T-helper 1 cell treated with Interleukin-12 subunit alpha and Interleukin-12 subunit beta and Interleukin-4 antibody, amounts not matched to agents 30 μg/mL and 1 μg/mL, for 36 hours (primary cell): ENCODE results near the gene NTN1.
"Not testable (repeated sequence)": the region's sequence is repeated elsewhere in the genome, so short reads cannot be mapped to it uniquely, and the experiment has no call there.

Source experiments
- H3K27ac Mint-ChIP-seq: one replicate; pipeline ENCODE4 v1.8.0; 2021; ENCODE audit warnings: mild to moderate bottlenecking, mixed read lengths
- H3K27me3 Mint-ChIP-seq: one replicate; pipeline ENCODE4 v1.8.0; 2021; ENCODE audit warnings: low read depth, mixed read lengths
- H3K36me3 Mint-ChIP-seq: one replicate; pipeline ENCODE4 v1.8.0; 2021; ENCODE audit warnings: low read depth, mixed read lengths
- H3K4me1 Mint-ChIP-seq: one replicate; pipeline ENCODE4 v1.8.0; 2021; ENCODE audit warnings: low read depth, mixed read lengths
- H3K4me3 Mint-ChIP-seq: one replicate; pipeline ENCODE4 v1.8.0; 2021; ENCODE audit warnings: mild to moderate bottlenecking, moderate library complexity, mixed read lengths
- H3K9me3 Mint-ChIP-seq: one replicate; pipeline ENCODE4 v1.8.0; 2021; ENCODE audit warnings: mixed read lengths

NTN1 gene

DNA sequence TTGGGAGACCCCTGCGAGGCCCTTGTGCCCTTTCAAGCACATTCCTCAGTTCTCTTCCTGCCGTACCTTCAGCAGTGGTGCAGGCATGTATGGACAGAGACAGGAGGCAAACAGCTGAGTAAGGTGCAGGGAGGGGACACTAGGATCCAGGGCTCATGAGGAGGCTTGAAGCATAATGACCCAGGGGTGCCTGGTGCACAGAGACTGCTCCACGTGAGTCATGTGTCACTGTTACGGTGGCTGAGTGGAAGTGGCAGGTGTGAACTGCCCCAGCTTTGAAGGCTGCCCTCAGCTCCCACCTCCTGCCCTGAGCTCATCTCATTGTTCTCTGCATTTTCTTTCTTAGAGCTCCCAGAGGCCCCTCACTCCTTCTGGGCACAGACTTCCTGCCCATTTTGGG, 124.8 kb downstream of the NTN1 start:
- H3K4me1 Mint-ChIP-seq, result no peaks in the 10 kb centered on the region
- H3K4me3 Mint-ChIP-seq, result no peak overlapping the region
- no peaks in the 10 kb centered on the region for H3K27me3 Mint-ChIP-seq
- no peaks in the 10 kb centered on the region for H3K9me3 Mint-ChIP-seq
- H3K36me3 Mint-ChIP-seq, result no peaks in the 10 kb centered on the region
- H3K27ac Mint-ChIP-seq, result no peak overlapping the region

- no peaks in the 10 kb centered on the region for H3K9me3 Mint-ChIP-seq
- no peak overlapping the region for H3K27ac Mint-ChIP-seq
- H3K27me3 Mint-ChIP-seq, result no peaks in the 10 kb centered on the region
- H3K36me3 Mint-ChIP-seq, result no peaks in the 10 kb centered on the region
- H3K4me3 Mint-ChIP-seq, result no peak overlapping the region
- H3K4me1 Mint-ChIP-seq, result no peaks in the 10 kb centered on the region
Measured at GRCh38 chr17:9148905-9149525, 127.7 kb downstream of the NTN1 start.

DNA sequence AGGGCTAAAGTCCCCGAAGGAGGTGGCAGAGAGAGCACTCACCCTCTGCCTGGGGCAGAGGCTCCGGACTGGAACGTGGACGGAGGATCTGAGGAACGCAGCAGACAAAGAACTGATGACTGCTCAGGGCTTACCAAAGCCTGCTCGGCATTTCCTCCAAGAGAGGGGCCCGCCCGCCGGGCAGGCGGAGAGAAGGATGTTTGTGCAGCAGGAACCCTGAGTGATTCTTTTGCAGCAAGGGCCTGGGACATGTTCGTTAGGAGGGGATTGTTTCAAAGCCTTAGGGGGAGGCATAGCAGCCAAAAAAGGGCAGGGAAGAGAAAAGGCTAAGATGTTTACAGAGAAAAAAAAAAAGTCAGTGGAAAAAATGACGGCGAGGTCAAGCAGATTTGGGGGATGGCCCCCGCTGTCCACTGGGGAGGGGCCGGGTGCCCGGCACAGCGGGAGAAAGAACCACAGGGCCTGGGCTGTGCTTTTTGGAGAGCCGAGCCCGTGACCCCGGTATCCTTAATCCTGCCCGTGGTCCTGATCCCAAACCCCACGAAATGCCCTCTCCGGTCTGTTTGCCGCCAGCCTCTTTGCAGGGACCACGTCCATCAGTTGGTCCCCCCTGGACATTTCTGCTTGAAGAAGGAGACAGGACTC, 129.3 kb downstream of the NTN1 start:
- no peaks in the 10 kb centered on the region for H3K27me3 Mint-ChIP-seq
- no peaks in the 10 kb centered on the region for H3K9me3 Mint-ChIP-seq
- no peaks in the 10 kb centered on the region for H3K4me1 Mint-ChIP-seq
- H3K36me3 Mint-ChIP-seq, result no peaks in the 10 kb centered on the region
- H3K4me3 Mint-ChIP-seq, result no peak overlapping the region
- no peak overlapping the region for H3K27ac Mint-ChIP-seq

- H3K36me3 Mint-ChIP-seq, result no peaks in the 10 kb centered on the region
- H3K4me1 Mint-ChIP-seq, result no peaks in the 10 kb centered on the region
- no peaks in the 10 kb centered on the region for H3K27me3 Mint-ChIP-seq
- no peak overlapping the region for H3K27ac Mint-ChIP-seq
- H3K4me3 Mint-ChIP-seq, result no peak overlapping the region
- no peaks in the 10 kb centered on the region for H3K9me3 Mint-ChIP-seq
Measured at GRCh38 chr17:9151091-9151490, 129.8 kb downstream of the NTN1 start.

DNA sequence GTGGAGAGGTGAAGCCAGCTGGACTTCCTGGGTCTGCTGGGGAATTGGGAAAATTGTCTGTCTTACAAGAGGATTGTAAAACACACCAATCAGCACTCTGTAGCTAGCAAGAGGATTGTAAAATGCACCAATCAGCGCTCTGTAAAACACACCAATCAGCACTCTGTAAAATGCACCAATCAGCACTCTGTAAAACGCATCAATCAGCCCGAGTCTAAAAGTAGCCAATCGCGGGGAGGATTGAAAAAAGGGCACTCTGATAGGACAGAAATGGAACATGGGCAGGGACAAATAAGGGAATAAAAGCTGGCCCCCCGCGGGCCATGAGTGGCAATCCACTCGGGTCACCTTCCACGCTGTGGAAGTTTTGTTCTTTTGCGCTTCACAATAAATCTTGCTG, 130.4 kb downstream of the NTN1 start:
- H3K27me3 Mint-ChIP-seq, H3K27ac Mint-ChIP-seq, H3K4me3 Mint-ChIP-seq, H3K4me1 Mint-ChIP-seq, H3K9me3 Mint-ChIP-seq, H3K36me3 Mint-ChIP-seq: not testable (repeated sequence)

DNA sequence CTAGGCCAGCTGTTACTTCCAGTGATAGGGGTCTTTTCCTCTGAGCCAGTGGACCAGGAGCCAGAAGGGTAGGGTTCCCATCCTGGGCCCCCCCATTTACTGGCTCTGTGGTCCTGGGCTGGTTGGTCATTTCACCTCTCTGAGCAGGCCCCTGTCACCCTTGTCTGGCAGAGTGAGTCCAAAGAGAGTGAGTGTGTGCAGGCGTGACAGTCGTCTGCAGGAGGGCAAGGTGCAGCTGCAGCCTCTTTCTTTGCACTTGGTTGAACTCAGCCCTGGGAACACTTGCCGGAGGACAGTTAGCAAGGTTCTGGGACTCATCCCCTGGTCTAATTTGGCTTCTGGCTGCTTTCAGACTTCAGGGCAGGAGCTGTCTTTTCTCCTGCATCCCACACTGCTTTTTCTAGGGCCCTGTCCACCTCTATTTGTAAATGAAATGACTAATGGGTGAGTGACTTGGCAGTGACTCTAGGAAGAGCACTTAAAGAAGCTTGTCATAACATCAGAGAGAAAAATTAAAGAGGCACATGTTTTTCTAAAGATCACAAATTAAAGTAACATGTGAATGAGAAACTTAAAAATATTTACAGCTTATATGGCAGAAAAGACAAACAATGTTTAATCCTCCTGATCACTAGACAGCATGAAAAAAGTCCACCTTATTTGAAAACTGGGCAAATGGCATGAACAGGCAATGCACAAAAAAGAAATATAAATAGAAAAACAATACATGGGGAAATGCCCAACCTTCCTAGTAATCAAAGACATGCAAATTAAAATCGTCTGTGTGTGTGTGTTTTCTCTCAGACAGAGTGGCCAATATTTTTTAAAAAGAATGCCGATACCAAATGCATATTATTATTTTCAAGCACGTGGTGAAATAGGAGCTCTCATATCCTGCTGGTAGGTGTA, 137.5 kb downstream of the NTN1 start:
- H3K9me3 Mint-ChIP-seq, result no peaks in the 10 kb centered on the region
- H3K4me3 Mint-ChIP-seq, result no peak overlapping the region
- no peak overlapping the region for H3K27ac Mint-ChIP-seq
- no peaks in the 10 kb centered on the region for H3K36me3 Mint-ChIP-seq
- H3K4me1 Mint-ChIP-seq, result no peaks in the 10 kb centered on the region
- H3K27me3 Mint-ChIP-seq, result no peaks in the 10 kb centered on the region

DNA sequence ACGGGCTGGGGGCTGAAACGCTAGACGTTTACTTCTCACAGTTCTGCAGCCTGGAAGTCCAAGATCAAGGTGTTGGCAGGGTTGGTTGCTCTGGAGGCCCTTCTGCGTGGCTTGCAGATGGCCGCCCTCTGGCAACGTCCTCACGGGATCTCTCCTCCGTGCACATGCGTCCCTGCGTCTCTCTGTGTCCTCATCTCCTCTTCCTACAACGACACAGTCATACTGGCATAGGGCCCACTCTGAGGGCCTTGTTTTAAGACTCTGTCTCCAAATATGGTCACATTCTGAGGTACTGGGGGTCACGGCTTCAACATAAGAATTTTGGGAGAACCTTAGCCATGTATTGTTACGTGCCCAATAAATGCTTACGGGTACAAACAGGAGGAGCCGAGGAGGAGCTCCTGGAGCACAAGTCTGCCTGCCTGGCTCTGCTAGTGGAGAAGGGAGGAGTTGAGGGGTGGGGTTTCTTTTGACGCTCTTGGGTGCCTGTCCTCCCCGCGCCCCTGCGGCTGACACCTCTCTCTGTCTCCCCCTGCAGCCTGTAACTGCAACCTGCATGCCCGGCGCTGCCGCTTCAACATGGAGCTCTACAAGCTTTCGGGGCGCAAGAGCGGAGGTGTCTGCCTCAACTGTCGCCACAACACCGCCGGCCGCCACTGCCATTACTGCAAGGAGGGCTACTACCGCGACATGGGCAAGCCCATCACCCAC, 141.1 kb downstream of the NTN1 start:
- Mint-ChIP-seq H3K27me3 (no peaks in the 10 kb centered on the region), H3K27ac (no peak overlapping the region), H3K4me3 (no peak overlapping the region), H3K4me1 (no peaks in the 10 kb centered on the region), H3K9me3 (no peaks in the 10 kb centered on the region), H3K36me3 (no peaks in the 10 kb centered on the region)

- no peaks in the 10 kb centered on the region for H3K9me3 Mint-ChIP-seq
- no peak overlapping the region for H3K27ac Mint-ChIP-seq
- no peaks in the 10 kb centered on the region for H3K4me1 Mint-ChIP-seq
- H3K4me3 Mint-ChIP-seq, result no peak overlapping the region
- H3K36me3 Mint-ChIP-seq, result no peaks in the 10 kb centered on the region
- no peaks in the 10 kb centered on the region for H3K27me3 Mint-ChIP-seq
Measured at GRCh38 chr17:9166788-9167187, 145.5 kb downstream of the NTN1 start.

DNA sequence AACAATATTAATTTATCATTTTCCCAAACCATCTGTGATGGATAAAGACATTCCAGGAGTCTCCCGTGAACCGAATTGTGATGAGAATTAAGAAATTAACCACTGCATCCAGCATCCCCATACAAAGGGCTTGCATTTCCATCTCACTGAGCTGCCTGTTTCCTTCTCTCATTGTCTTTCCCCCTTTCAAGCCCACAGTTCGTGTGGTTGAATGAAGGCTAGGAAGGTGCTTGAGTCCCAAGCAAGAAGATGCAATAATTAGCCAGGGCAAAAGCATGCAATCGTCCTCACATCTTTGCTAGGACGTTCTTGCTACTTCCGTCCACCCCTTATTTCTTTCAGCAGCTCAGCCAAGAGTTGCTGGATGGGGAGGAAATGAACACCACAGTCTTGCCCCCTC, 146.1 kb downstream of the NTN1 start:
- Mint-ChIP-seq H3K27ac (no peak overlapping the region), H3K4me3 (no peak overlapping the region), H3K4me1 (no peaks in the 10 kb centered on the region), H3K27me3 (no peaks in the 10 kb centered on the region), H3K36me3 (no peaks in the 10 kb centered on the region), H3K9me3 (no peaks in the 10 kb centered on the region)

- Mint-ChIP-seq H3K4me3 (no peak overlapping the region), H3K9me3 (no peaks in the 10 kb centered on the region), H3K4me1 (no peaks in the 10 kb centered on the region), H3K27ac (no peak overlapping the region), H3K27me3 (no peaks in the 10 kb centered on the region), H3K36me3 (no peaks in the 10 kb centered on the region)
Measured at GRCh38 chr17:9169116-9169515, 147.8 kb downstream of the NTN1 start.

- Mint-ChIP-seq H3K27me3 (no peaks in the 10 kb centered on the region), H3K27ac (no peak overlapping the region), H3K4me1 (no peaks in the 10 kb centered on the region), H3K36me3 (no peaks in the 10 kb centered on the region), H3K4me3 (no peak overlapping the region), H3K9me3 (no peaks in the 10 kb centered on the region)
Measured at GRCh38 chr17:9170336-9170735, 149.0 kb downstream of the NTN1 start.

GRCh38 chr17:9170853-9171252, 149.5 kb downstream of the NTN1 start:
- Mint-ChIP-seq H3K36me3 (no peaks in the 10 kb centered on the region), H3K27me3 (no peaks in the 10 kb centered on the region), H3K9me3 (no peaks in the 10 kb centered on the region), H3K27ac (no peak overlapping the region), H3K4me3 (no peak overlapping the region), H3K4me1 (no peaks in the 10 kb centered on the region)

GRCh38 chr17:9173386-9173983, 152.2 kb downstream of the NTN1 start:
- Mint-ChIP-seq H3K27ac (no peak overlapping the region), H3K4me3 (no peak overlapping the region), H3K4me1 (no peaks in the 10 kb centered on the region), H3K9me3 (no peaks in the 10 kb centered on the region), H3K27me3 (no peaks in the 10 kb centered on the region), H3K36me3 (no peaks in the 10 kb centered on the region)

DNA sequence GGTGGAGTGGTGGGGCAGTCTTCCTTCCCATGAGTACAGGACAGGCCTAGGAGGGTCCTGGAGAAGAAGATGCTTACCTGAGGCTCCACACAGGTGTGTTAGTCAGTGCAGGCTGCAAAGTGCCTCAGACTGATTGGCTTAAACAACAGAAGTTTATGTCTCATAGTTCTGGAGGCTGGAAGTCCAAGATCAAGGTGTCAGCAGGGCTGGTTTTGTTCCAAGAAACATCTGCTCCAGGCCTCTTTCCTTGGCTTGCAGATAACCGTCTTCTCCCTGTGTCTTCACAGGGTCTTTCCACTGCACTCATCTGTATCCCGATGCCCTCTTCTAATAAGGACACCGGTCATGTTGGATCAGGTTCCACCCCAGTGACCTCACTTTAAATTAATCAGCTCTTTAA, 153.0 kb downstream of the NTN1 start:
- Mint-ChIP-seq H3K27me3 (no peaks in the 10 kb centered on the region), H3K9me3 (no peaks in the 10 kb centered on the region), H3K4me1 (no peaks in the 10 kb centered on the region), H3K36me3 (no peaks in the 10 kb centered on the region), H3K4me3 (no peak overlapping the region), H3K27ac (no peak overlapping the region)
